DMS79 (cell line): ENCODE measurements around the gene GNA15.
A peak's percentile ranks its signal among the peaks of the same experiment; 100 is the strongest.
"Not testable (repeated sequence)": the region's sequence is repeated elsewhere in the genome, so short reads cannot be mapped to it uniquely, and the experiment has no call there.

ENCODE experiments used
- DNase-seq: peaks from one replicate; lab custom pipeline; 2025; lab: John Stamatoyannopoulos, UW

The GNA15 gene

DNA sequence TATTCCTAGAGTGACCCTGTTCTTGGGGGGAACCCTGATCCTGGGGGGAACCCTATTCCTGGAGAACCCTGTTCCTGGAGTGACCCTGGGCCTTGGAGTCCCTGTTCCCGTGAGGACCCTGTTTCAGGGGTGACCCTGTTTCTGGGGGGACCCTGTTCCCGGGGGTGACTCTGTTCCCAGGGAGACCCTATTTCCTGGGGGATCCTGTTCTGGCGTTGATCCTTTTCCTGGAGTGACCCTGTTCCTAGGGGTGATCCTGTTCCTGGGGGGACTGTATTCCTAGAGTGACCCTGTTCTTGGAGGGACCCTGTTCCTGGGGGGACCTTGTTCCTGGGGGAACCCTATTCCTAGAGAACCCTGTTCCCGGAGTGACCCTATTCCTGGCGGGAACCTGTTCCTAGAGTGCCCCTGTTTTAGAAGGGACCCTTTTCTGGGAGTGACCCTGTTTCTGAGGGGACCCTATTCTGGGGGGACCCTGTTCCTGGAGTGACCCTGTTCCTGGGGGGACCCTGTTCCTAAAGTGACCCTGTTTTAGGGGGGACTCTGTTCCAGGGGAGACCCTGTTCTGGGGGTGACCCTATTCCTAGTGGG is 15.0 kb downstream of the GNA15 start:
- no peak for DNase-seq

- no peak for DNase-seq
Measured at GRCh38 chr19:3151563-3152418, 16.0 kb downstream of the GNA15 start.

DNA sequence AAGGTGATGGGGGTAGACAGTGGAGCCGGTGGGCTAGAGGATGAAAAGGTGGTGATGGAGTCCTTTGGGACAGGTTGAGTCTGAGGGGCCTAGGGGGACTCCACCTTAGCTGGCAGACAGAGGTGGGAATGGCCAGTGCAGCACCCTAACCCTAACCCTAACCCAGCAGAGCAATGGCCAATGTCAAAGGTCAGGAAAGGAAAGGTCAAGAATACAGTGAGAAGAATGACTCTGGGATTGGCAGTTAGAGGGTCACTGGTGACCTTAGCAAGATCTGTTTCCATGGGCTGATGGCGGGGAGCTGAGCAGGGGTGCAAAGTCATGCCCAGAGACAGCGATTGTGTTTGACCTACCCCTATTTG is 16.6 kb downstream of the GNA15 start:
- no peak for DNase-seq

- DNase-seq: no peak
Measured at GRCh38 chr19:3153286-3154230, 17.7 kb downstream of the GNA15 start.

DNA sequence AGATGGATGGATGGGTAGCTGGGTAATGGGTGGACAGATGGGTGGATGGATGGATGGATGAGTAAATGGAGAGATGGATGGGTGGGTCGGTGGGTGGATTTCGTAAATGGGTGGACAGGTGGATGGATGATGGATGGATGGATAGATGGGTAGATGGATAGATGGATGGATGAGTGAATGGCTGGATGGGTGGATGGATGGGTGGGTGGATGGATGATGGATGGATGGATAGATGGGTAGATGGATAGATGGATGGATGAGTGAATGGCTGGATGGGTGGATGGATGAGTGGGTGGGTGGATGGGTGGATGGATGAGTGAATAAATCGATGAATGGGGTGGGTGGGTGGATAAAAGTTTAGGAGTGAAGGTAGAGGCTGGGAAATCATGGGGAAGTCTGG is 18.6 kb downstream of the GNA15 start:
- not testable (repeated sequence) for DNase-seq

DNA sequence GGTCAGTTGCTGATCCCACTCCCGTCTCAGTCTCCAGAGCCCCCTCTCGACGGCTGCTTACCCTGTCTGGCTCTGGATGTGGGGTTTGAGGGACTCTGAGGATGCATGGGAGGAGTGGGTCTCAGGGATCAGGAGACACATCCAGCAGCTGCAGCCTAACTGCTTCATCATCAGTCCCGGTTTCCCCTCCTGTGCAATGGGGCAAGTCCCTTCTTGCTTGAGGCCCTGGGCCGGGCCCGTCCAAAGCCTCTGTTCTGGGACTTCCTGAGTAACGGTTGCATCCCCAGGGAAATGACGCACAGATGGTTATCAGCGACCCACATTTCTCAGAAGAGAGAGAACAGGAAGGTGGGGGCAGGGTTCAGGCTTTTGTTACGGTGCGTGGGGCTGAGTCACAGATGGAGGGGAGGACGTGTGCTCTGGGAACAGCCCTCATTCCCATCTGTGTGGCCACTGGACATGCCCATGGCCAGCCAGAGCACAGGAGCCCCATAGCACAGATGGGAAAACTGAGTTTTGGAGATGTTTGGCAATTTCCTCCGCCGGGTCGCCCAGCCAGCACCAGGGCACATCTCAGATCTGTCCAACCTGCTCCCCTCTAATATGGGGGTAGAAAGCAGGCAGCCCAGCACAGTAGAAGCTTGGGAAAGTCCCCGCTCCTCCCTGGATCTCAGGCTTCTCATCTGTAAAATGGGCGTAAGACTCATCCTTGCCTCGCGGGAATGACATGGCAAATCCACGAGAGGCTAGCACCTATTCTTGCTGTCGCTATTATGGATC is 19.3 kb downstream of the GNA15 start:
- DNase-seq: no peak

- no peak for DNase-seq
Measured at GRCh38 chr19:3157096-3157845, 21.4 kb downstream of the GNA15 start.

- no peak for DNase-seq
Measured at GRCh38 chr19:3159565-3159964, 23.7 kb downstream of the GNA15 start.

GRCh38 chr19:3160219-3160618 is 24.4 kb downstream of the GNA15 start:
- no peak for DNase-seq

GRCh38 chr19:3161453-3161852 is 25.6 kb downstream of the GNA15 start:
- DNase-seq: no peak

GRCh38 chr19:3162418-3163229 is 26.8 kb downstream of the GNA15 start:
- no peak for DNase-seq

DNA sequence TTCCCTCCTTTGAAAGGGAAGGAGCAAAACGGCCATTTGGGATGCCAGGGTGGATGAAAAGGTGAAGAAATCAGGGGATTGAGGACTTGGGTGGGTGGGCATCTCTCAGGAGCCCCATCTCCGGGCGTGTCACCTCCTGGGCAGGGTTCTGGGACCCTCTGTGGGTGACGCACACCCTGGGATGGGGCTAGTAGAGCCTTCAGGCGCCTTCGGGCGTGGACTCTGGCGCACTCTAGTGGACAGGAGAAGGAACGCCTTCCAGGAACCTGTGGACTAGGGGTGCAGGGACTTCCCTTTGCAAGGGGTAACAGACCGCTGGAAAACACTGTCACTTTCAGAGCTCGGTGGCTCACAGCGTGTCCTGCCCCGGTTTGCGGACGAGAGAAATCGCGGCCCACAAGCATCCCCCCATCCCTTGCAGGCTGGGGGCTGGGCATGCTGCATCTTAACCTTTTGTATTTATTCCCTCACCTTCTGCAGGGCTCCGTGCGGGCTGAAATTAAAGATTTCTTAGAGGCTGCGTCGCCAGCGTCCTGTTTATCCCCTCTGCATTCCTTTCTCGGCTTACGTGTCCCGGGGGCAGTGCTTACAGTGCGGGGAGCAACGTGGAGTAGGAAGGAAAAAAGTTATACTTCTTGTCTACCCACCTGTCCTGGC is 27.5 kb downstream of the GNA15 start:
- no peak for DNase-seq

GRCh38 chr19:3163943-3164342 is 28.1 kb downstream of the GNA15 start:
- DNase-seq: no peak

DNA sequence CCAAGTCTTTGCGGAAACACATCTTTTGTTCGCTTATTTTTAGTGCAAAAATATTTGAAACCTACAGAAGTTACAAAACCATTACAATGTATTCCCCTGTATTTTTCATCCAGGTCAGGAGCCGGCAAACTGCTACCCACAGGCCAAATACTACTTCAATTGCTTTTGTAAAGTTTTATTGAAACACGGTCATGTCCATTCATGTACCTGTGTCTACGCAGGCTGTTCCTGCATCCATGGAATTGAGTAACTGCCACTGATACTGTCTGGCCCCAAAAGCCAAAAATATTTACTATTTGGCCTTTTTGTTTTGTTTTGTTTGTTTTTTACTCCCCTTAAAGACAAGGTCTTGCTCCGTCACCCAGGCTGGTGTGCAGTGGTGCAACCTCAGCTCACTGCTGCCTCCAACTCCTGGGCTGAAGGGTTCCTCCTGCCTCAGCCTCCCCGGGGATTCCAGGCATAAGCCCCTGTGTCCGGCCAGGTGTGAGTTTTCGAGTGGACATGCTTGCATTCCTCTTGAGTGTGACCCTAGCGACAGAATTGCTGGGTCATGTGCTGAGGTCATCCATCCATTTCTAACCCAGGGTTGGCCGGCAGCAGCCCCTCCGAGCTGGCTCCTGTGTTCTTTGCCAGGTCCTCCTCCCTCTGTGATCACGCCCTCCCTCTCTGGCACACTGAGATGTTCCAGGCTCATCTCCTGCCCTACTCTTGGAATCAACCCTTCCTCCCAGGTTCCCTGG is 31.9 kb downstream of the GNA15 start:
- no peak for DNase-seq

DNA sequence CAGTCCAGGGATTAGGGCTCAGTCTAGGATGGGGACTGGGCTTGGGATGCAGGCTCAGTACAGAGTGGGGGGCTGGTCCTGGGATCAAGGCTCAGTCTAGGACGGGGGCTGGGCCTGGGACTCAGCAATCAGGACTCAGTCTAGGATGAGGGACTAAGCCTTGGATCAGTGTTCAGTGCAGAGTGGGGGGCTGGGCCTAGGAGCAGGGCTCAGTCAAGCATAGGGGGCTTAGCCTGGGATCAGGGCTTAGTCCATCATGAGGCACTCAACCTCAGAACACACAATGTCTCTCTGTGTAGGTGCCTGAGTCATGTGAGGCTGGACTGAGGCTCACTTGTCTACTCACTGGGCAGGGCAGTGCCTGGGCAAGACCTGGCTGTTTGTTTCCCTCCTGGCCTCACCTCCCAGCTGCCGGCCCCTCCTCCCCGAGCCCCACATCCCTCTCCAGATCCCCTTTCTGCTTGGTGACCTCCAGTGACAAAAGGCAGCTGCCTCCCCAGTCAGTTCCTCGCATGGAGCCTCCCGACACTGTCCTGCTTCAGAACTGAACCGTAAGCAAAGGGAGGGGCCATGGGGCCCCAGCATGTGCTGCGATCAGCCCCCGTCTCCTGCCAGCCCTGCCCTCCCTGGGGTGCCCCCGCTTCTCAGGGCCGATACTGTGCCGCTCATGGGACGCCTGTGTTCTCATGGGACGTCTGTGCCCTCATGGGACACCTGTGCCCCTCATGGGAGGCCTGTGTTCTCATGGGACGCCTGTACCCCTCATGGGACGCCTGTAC is 36.2 kb downstream of the GNA15 start:
- DNase-seq: no peak

GRCh38 chr19:3172673-3173000 is 36.8 kb downstream of the GNA15 start:
- not testable (repeated sequence) for DNase-seq

DNA sequence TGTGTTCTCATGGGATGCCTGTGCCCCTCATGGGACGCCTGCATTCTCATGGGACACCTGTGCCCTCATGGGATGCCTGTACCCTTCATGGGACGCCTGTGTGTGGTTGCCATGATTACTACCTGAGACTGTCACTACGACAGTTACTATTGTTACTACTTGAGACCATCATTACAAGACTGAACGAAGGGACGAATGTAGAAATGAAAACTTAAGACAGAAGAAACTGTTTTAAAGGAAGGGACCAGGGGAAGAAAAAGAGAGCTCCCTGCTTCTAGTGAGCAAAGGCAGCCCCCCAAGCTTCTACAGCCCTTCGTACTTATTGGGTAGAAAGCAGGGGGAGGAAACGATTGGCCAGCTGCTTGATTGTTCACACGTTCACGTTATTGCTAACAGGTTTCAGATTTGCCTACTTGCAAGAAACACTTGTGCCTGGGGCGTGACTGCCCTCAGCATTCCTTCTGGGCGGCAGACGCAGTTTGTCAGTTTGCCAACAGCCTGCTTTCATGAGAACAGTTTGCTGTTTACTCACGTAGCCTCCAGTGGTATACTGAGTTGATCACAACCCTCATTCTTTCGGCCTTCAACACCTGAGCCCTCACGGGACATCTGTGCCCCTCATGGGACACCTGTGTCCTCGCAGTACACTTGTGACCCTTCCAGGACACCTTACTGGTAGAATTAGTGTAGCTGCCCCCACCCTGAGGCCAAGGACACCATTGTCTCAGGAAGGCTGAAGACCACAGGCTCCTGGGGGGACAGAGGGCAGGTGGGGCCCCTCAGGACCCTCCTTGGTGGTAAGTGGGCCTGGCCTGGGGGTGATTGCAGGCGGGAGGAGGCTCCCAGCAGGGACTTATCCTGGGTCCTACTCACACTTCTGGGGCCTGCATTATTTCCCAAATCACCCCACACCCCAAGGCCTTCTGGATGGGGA is 40.2 kb downstream of the GNA15 start:
- DNase-seq: peak; percentile 79
